DMS53 treated with DMSO at 0.1 percent for 48 hours (cell line): ENCODE results near the gene AASS.
"Not testable (repeated sequence)": the region's sequence is repeated elsewhere in the genome, so short reads cannot be mapped to it uniquely, and the experiment has no call there.

Experiments
- DNase-seq: peaks from one replicate; lab custom pipeline; 2025; ENCODE audit not compliant: unreplicated experiment; lab: John Stamatoyannopoulos, UW

Gene AASS

GRCh38 chr7:122143751-122144711, at the start of gene AASS:
Gene AASS (minus strand): TSS chr7:122144249. CDS start chr7:122133726, 10,523 bp downstream.
- DNase-seq, result peak; percentile 95

DNA sequence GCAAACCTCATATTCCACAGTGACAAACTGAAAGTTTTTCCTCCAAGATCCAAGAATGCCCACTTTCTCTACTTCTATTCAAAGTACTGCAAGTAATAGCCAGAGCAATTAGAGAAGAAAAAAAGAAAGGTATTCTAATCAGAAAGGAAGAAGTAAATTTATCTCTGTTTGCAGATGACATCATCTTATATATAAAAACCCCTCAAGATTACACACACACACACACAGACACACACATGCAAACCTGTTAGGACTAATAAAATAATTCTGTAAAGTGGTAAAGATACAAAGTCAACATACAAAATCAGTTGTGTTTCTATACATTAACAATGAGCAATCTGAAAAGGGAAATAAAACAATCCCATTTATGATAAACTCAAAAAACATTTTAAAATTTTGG, 44.7 kb upstream of the AASS start:
- DNase-seq, result no peak

DNA sequence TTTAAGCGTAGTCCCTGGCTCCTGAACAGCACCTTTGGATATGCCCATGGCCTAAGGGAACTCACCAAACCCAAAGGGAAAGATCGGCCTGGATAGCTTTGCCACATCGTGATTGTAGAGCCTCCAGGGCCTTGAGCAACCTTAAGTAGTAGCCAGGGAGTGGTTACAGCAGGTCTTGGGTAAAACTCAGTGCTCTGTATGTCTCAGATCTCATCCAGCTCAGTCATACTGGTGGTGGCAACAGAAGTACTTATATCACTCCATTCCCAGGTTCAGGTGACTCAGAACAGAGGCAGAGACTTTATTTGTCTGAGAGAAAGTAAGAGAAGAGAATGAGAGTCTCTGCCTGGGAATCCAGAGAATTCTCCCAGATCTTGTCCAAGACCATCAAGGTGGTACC, 39.1 kb upstream of the AASS start:
- DNase-seq, result no peak

DNA sequence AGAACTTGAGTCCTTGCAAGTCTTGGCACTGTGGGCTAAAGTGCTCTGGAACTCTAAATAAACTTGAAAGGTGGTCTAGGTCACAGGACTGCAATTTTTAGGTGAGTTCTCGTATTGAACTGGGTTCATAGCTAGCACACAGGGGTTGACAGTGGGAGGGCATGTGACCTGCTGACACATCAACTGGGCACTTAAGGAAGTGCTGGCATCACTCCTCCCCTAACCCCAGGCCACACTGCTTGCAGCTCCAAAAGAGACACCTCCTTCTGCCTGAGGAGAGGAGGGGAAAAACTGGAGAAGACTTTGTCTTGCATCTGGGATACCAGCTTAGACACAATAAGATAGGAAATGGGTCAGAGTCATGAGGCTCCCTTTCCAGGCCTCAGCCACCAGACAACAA, 38.0 kb upstream of the AASS start:
- no peak for DNase-seq

GRCh38 chr7:122172144-122172543, 28.1 kb upstream of the AASS start:
- not testable (repeated sequence) for DNase-seq

DNA sequence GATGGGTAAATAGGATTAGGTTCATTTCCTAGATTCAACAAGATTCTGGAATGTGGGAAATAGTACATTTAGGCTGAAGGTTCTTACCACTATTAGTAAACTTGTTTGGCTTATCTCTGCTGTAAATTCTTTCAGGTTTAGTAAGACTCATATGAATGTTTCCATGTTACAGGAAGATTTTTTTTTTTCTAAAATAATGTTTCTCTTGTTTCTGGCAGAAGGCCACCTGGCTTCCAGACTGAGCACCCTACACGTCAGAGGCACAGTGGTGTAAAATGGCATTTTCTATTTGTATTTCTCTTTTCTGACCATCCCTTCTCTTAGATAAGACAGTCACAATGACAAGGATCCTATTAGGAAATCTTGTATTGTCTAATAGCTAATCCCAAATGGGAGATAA, 22.7 kb upstream of the AASS start:
- no peak for DNase-seq

DNA sequence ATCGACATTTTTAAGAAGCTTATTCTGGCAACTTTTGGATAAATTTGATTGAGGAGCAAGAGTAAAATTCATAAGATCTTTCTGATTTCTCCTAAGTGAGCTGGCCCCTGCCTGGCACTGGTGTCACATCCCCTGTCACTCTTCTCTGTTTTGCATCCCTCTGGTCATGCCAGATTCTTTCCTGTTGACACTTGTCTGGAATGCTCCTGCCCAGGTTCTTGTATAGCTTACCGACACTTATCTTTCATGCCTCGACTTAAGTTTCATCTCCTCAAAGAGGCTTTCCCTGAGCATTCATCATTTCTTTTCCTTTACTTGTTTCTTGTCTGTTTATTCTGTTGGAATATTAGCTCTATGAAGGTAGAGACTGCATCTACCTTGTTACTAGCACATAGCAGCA, 22.2 kb upstream of the AASS start:
- DNase-seq, result no peak

- DNase-seq, result no peak
Measured at GRCh38 chr7:122161628-122162027, 17.6 kb upstream of the AASS start.

DNA sequence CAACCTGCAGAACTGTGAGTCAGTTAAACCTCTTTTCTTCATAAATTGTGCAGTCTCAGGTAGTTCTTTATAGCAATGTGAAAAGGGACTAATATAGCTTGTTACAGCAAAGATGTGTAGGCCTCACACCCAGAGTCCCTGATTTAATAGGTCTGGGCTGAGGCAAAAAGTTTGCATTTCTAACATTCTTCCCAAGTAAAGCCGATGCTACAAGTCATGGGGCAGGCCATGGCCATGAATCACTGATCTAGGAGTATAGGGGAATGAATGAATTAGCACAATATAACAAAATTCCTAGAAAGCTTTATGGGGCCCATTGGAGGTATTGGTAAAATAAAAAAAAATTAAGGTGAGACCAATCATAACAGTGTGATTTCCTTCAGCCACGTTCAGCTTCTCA, 11.5 kb upstream of the AASS start:
- no peak for DNase-seq

DNA sequence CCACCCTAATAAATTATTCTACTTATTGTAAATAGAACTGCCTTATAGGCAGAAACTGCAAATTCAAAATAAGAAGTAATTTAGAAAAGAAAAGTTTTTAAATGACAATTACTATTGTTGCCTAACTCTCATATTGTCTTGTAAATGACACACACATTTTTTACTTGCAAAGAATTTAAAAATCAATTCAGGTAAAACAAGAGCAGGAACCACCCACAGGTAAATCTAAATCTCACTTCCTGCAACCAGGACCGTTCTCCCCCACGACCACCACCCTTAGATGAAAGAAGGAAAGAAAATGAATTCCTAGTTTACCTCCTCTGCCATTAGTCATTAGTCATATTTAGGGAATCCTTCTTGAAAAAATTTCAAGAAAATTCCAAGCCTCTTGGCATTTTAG, 4.8 kb upstream of the AASS start:
- DNase-seq, result no peak

- no peak for DNase-seq
Measured at GRCh38 chr7:122148081-122148480, 4.0 kb upstream of the AASS start.

- no peak for DNase-seq
Measured at GRCh38 chr7:122145937-122146645, 2.0 kb upstream of the AASS start.

GRCh38 chr7:122143376-122143750, 686 bp downstream of the AASS start:
- no peak for DNase-seq

- DNase-seq, result no peak
Measured at GRCh38 chr7:122140918-122141317, 3.1 kb downstream of the AASS start.

GRCh38 chr7:122137251-122138077, 6.6 kb downstream of the AASS start:
- DNase-seq, result peak; percentile 31

- peak; percentile 37 for DNase-seq
Measured at GRCh38 chr7:122136639-122137245, 7.3 kb downstream of the AASS start.

GRCh38 chr7:122136078-122136477, 8.0 kb downstream of the AASS start:
- DNase-seq, result no peak

DNA sequence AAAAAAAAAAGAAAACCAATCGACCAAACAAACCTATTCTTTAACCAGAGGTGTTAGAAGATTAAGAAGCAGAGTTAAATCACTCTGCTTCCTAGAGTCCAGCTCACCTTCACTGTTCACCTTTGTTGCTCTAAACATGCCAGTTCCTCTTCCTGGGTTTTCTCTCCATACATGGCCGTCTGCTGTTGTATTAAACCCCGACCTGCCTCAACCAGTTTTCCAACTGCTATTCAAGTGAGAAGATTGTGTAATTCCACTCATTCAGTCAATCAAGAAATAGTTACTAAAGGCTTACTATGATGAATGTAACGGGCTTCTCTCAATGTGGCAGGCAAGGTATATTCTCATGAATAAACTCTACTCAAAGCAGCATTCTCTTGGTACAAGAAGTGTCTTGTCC, 8.8 kb downstream of the AASS start:
- DNase-seq, result no peak

GRCh38 chr7:122134793-122135192, 9.3 kb downstream of the AASS start:
- DNase-seq, result not testable (repeated sequence)

DNA sequence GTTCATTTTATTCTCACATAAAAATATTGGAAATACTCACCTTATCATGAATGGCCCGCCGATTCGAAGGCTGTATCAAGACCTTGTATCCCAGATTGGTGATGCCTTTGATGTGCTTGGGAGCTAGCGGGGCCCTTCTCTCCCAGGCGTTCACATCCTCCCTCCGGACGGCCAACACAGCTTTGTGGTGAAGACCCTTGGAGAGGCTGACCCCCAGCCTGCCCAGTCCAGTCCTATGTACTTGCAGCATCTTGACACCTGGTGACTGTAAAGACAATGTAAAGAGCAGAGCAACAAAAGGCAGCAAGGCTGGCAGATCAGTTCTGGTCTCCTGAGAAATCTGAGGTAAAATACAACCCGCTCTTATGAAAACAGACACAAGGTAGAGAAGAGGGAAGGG, 10.6 kb downstream of the AASS start:
- no peak for DNase-seq

DNA sequence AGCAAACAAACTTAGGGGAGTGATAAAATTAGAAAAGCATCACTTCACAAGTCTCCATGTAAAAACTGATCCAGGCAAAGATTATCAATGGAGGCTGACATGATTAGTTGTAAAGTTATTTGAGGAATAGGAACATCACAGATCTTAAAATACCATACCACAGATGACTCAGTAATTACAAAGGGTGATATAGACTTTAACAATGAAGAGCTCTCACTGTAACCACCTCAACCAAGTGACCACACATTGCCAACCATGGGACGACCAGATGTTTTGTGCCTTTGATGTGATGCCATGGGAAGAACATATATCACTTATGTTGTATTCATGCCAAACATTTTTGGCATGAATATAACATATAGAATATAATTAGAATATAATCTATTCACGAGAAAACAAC, 11.7 kb downstream of the AASS start:
- DNase-seq, result no peak
